Nephron progenitor cell (in vitro differentiated cells): ENCODE measurements around the gene IL20.

Experiments used
- DNase-seq: peaks from one replicate; pipeline ENCODE4 v3.0.0; 2021
- H3K27ac Mint-ChIP-seq: 2 replicates; pipeline ENCODE4 v1.8.0; 2021; ENCODE audit warnings: mild to moderate bottlenecking, moderate library complexity, mixed read lengths
- H3K27me3 Mint-ChIP-seq: 2 replicates; pipeline ENCODE4 v1.8.0; 2021; ENCODE audit warnings: mild to moderate bottlenecking, low read depth, mixed read lengths; ENCODE audit not compliant: poor library complexity
- H3K36me3 Mint-ChIP-seq: 2 replicates; pipeline ENCODE4 v1.8.0; 2021; ENCODE audit warnings: low read depth, mixed read lengths
- H3K4me1 Mint-ChIP-seq: 2 replicates; pipeline ENCODE4 v1.8.0; 2021; ENCODE audit warnings: mixed read lengths
- H3K4me3 Mint-ChIP-seq: 2 replicates; pipeline ENCODE4 v1.8.0; 2021; ENCODE audit warnings: mild to moderate bottlenecking, moderate library complexity, mixed read lengths
- H3K9me3 Mint-ChIP-seq: 2 replicates; pipeline ENCODE4 v1.8.0; 2021; ENCODE audit warnings: mild to moderate bottlenecking, moderate library complexity, mixed read lengths
- TF ChIP-seq, protein P1 (sequence below): fragments of 200-600 bp; sonication (generic); IDR thresholded peaks from 2 replicates; pipeline ENCODE4 v1.5.0; 2021; ENCODE audit warnings: antibody characterized with exemption

Gene IL20, protein sequence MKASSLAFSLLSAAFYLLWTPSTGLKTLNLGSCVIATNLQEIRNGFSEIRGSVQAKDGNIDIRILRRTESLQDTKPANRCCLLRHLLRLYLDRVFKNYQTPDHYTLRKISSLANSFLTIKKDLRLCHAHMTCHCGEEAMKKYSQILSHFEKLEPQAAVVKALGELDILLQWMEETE

GRCh38 chr1:206864939-206865671 is at the start of gene IL20:
TSS of gene IL20 (plus strand) at chr1:206865623. CDS start at chr1:206865853, 230 bp downstream.
- peaks cover 69% of the 10 kb centered on the region for H3K27me3 Mint-ChIP-seq
- H3K4me3 Mint-ChIP-seq = no peak within 1 kb of the TSS
- H3K27ac Mint-ChIP-seq = no peak within 1 kb of the TSS

DNA sequence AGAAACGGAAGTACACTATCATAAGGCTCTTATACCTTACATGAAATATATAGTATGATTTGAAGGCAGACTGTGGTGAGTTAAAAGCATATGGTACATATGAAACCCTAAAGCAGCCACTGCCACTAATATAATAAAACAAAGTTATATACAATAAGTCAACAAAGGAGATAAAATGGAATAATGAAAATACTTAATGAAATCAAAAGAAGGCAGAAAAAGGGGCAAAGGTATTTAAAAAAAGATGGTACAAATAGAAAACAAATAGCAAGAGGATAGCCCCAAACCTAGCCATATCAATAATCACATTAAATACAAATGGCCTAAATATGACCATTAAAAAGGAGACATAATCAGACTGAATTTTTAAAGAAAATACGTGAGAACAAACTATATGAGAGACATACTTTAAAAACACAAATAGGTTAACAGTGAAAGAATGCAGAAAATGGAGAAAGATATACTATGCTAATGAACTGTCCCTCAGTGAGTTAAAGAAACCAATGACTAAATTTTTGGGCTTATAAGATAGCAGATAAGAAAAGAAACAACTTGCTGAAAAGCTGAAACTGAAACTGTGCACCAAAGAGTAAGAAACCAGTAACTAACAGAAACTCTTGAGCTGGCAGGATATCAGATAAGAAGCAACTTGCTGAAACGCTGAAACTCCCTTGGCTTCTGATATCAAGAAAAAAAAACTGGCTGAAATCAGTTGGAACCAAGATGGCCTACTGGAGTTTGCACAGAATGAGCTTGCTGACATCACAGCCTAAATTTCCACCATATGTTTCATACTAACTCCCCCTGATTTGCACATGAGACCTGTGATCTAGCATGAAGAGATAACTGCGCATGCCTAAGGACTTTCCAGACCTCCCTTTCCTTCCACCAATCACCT is 48.8 kb upstream of the IL20 start:
- Mint-ChIP-seq H3K4me1 (no peaks in the 10 kb centered on the region), H3K27ac (no peak overlapping the region), H3K4me3 (no peak overlapping the region), H3K9me3 (peaks cover 15% of the 10 kb centered on the region), H3K27me3 (peaks cover 7% of the 10 kb centered on the region), H3K36me3 (peaks cover 8% of the 10 kb centered on the region)
- DNase-seq = no peak
- TF ChIP-seq, protein P1, sequence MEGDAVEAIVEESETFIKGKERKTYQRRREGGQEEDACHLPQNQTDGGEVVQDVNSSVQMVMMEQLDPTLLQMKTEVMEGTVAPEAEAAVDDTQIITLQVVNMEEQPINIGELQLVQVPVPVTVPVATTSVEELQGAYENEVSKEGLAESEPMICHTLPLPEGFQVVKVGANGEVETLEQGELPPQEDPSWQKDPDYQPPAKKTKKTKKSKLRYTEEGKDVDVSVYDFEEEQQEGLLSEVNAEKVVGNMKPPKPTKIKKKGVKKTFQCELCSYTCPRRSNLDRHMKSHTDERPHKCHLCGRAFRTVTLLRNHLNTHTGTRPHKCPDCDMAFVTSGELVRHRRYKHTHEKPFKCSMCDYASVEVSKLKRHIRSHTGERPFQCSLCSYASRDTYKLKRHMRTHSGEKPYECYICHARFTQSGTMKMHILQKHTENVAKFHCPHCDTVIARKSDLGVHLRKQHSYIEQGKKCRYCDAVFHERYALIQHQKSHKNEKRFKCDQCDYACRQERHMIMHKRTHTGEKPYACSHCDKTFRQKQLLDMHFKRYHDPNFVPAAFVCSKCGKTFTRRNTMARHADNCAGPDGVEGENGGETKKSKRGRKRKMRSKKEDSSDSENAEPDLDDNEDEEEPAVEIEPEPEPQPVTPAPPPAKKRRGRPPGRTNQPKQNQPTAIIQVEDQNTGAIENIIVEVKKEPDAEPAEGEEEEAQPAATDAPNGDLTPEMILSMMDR = no peak

More at GRCh38 chr1:206864939-206865671, at the start of gene IL20:
- H3K36me3 Mint-ChIP-seq = no peaks in the 10 kb centered on the region
- H3K4me1 Mint-ChIP-seq = peaks cover 7% of the 10 kb centered on the region
- TF ChIP-seq, protein P1 = peak; percentile 80
- no peaks in the 10 kb centered on the region for H3K9me3 Mint-ChIP-seq
- peak; percentile 78 for DNase-seq

DNA sequence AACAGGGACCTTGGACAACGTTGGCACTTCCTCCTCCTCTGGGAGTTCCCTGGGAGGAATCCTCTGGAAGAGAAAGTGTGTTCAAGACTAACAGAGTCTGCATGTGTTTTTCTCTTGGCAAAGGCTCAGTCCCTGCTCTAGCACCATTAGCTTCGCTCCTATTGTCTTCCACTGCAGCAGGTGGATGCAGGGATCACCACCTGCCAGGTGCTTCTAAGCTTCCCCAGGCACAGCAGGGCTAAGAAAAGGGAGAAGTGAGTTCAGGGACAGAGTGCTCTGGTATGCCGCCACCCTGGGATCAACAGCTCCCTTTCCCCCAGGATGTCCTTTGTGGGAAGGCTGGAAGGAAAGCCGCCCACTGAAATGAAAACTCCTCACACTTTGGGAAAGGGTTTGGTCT is 43.9 kb upstream of the IL20 start:
- Mint-ChIP-seq H3K27me3 (peaks cover 9% of the 10 kb centered on the region), H3K9me3 (no peaks in the 10 kb centered on the region), H3K4me3 (no peak overlapping the region), H3K4me1 (peaks cover 16% of the 10 kb centered on the region), H3K27ac (no peak overlapping the region), H3K36me3 (no peaks in the 10 kb centered on the region)
- TF ChIP-seq, protein P1 = no peak
- DNase-seq = no peak

- TF ChIP-seq, protein P1 = no peak
- Mint-ChIP-seq H3K9me3 (no peaks in the 10 kb centered on the region), H3K27ac (no peak overlapping the region), H3K36me3 (no peaks in the 10 kb centered on the region), H3K4me1 (peaks cover 20% of the 10 kb centered on the region), H3K4me3 (no peak overlapping the region), H3K27me3 (peaks cover 9% of the 10 kb centered on the region)
- no peak for DNase-seq
Measured at GRCh38 chr1:206823727-206824126, 41.7 kb upstream of the IL20 start.

DNA sequence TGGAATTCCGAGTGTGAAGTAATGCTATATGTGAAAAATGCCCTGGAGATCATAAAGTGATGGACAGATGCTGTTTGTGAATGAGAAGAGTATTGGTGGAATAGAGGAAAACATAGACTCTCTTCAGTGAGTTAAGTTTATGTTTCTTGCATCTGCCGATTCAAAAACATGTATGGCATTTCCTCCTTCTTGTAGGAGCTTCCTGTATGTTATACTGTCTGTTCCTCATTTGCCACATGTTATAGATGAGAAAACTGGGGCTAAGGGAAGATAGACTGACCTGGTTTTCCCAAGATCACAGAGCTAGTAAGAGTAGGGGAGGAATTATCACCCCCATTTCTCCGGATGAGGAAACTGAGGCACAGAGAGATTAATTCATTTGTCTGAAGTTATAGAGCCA is 41.1 kb upstream of the IL20 start:
- H3K9me3 Mint-ChIP-seq = no peaks in the 10 kb centered on the region
- H3K4me1 Mint-ChIP-seq = peaks cover 25% of the 10 kb centered on the region
- TF ChIP-seq, protein P1 = no peak
- no peak for DNase-seq
- H3K36me3 Mint-ChIP-seq = no peaks in the 10 kb centered on the region
- no peak overlapping the region for H3K4me3 Mint-ChIP-seq
- no peak overlapping the region for H3K27ac Mint-ChIP-seq
- H3K27me3 Mint-ChIP-seq = peaks cover 12% of the 10 kb centered on the region
